Measurements from ENCODE around the gene HLA-DPA1.
A peak's percentile ranks its signal among the peaks of the same experiment; 100 is the strongest.
"Not testable (repeated sequence)": the region's sequence is repeated elsewhere in the genome, so short reads cannot be mapped to it uniquely, and the experiment has no call there.

Gene HLA-DPA1

GRCh38 chr6:33105916-33106871 is 32.7 kb upstream of the HLA-DPA1 start:
- in situ Hi-C loops (cut with HindIII; ENCODE audit: low pct_unique_long_range_greater_than_20kb, low sequenced_read_pairs): no loop called here
- DNase-seq (ENCODE audit: low read depth in 1 of 2, low spot score in 1 of 2): peak in 1 of 2 experiments; percentile 28
- no peak for TF ChIP-seq JUND (IDR thresholded peaks at IDR 0.05; ENCODE audit: low read depth)

DNA sequence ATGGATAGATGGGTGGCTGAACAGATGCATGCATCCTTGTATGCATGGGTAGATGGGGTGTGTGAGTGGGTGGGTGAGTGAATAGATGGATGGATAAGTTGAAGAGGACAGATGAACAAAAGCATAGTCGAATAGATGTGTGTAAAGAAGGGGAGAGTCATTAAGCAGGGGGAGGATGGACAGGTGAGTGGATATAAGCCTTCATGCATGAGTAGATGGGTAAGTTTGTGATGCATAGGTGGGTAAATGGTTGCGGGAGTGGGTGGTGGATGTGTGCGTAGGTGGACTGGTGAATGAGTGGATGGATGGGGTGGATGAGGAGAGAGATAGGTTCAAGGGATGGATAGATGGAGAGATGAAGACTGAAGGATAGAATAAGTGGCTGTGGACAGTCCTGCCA is 31.9 kb upstream of the HLA-DPA1 start:
- in situ Hi-C loops (cut with HindIII; ENCODE audit: low pct_unique_long_range_greater_than_20kb, low sequenced_read_pairs): no loop called here
- DNase-seq (ENCODE audit: low read depth in 1 of 2, low spot score in 1 of 2): no peak
- no peak for TF ChIP-seq JUND (IDR thresholded peaks at IDR 0.05; ENCODE audit: low read depth)

DNA sequence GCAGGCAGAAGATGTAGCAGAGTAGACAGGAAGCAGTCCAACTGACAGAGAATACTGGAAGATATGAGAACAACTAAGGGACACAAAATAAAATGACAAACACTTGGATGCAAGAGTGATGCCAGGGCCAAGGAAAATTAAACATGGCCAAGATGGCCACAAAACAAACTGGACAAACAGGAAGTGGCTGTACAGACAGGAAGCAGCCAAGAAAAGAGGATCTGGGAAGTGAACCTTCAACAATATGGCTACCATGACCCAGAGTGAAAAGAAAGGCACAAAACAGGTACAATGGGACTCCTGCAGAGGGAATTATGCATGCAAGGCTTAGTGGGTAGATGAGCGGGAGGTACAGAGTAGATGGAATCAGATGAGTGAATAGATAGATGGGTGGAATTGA is 31.4 kb upstream of the HLA-DPA1 start:
- TF ChIP-seq JUND (IDR thresholded peaks at IDR 0.05; ENCODE audit: low read depth): no peak
- in situ Hi-C loops (cut with HindIII; ENCODE audit: low pct_unique_long_range_greater_than_20kb, low sequenced_read_pairs): no loop called here
- no peak for DNase-seq (ENCODE audit: low read depth in 1 of 2, low spot score in 1 of 2)

DNA sequence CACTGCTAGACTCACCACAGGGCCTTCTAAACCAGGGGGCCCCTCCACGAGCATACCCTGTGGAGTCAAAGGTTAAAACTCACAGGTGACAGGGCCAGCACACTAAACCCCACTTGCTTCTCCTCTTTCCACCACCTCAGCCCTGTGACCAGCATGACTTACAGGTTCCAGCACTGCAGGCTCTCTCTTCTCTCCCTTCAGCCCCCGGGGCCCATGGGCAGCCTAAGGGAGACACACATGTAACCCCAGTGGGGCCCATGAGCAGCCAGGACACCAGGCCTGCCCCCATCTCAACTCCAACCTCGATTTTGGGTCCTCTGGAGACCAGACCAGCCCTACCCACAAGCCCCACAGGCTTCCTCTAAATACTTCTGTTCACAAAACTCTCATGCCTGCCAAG is 30.3 kb upstream of the HLA-DPA1 start:
- DNase-seq (ENCODE audit: low read depth in 1 of 2, low spot score in 1 of 2): no peak
- no peak for TF ChIP-seq JUND (IDR thresholded peaks at IDR 0.05; ENCODE audit: low read depth)
- in situ Hi-C loops (cut with HindIII; ENCODE audit: low pct_unique_long_range_greater_than_20kb, low sequenced_read_pairs): no loop called here

GRCh38 chr6:33101121-33101737 is 27.8 kb upstream of the HLA-DPA1 start:
- in situ Hi-C loops (cut with HindIII; ENCODE audit: low pct_unique_long_range_greater_than_20kb, low sequenced_read_pairs): not testable (repeated sequence)
- peak in 1 of 2 experiments; percentile 29 for DNase-seq (ENCODE audit: low read depth in 1 of 2, low spot score in 1 of 2)

- no peak for DNase-seq (ENCODE audit: low read depth in 1 of 2, low spot score in 1 of 2)
- TF ChIP-seq JUND (IDR thresholded peaks at IDR 0.05; ENCODE audit: low read depth): no peak
- in situ Hi-C loops (cut with HindIII; ENCODE audit: low pct_unique_long_range_greater_than_20kb, low sequenced_read_pairs): no loop called here
Measured at GRCh38 chr6:33095681-33096080, 22.2 kb upstream of the HLA-DPA1 start.

- DNase-seq (ENCODE audit: low read depth in 1 of 2, low spot score in 1 of 2): no peak
- no peak for TF ChIP-seq JUND (IDR thresholded peaks at IDR 0.05; ENCODE audit: low read depth)
- in situ Hi-C loops (cut with HindIII; ENCODE audit: low pct_unique_long_range_greater_than_20kb, low sequenced_read_pairs): no loop called here
Measured at GRCh38 chr6:33093855-33094254, 20.4 kb upstream of the HLA-DPA1 start.

GRCh38 chr6:33092385-33092784 is 18.9 kb upstream of the HLA-DPA1 start:
- no peak for TF ChIP-seq JUND (IDR thresholded peaks at IDR 0.05; ENCODE audit: low read depth)
- in situ Hi-C loops (cut with HindIII; ENCODE audit: low pct_unique_long_range_greater_than_20kb, low sequenced_read_pairs): no loop called here

GRCh38 chr6:33091957-33092356 is 18.5 kb upstream of the HLA-DPA1 start:
- in situ Hi-C loops (cut with HindIII; ENCODE audit: low pct_unique_long_range_greater_than_20kb, low sequenced_read_pairs): no loop called here
- TF ChIP-seq JUND (IDR thresholded peaks at IDR 0.05; ENCODE audit: low read depth): no peak
- DNase-seq (ENCODE audit: low read depth in 1 of 2, low spot score in 1 of 2): peak in 1 of 2 experiments; percentile 13

More at GRCh38 chr6:33092385-33092784, 18.9 kb upstream of the HLA-DPA1 start:
- no peak for DNase-seq (ENCODE audit: low read depth in 1 of 2, low spot score in 1 of 2)

GRCh38 chr6:33088931-33089620 is 15.6 kb upstream of the HLA-DPA1 start:
- TF ChIP-seq JUND (IDR thresholded peaks at IDR 0.05; ENCODE audit: low read depth): no peak
- in situ Hi-C loops (cut with HindIII; ENCODE audit: low pct_unique_long_range_greater_than_20kb, low sequenced_read_pairs): no loop called here

GRCh38 chr6:33088258-33088930 is 14.9 kb upstream of the HLA-DPA1 start:
- DNase-seq (ENCODE audit: low read depth in 1 of 2, low spot score in 1 of 2): no peak
- no peak for TF ChIP-seq JUND (IDR thresholded peaks at IDR 0.05; ENCODE audit: low read depth)
- in situ Hi-C loops (cut with HindIII; ENCODE audit: low pct_unique_long_range_greater_than_20kb, low sequenced_read_pairs): no loop called here

More at GRCh38 chr6:33088931-33089620, 15.6 kb upstream of the HLA-DPA1 start:
- no peak for DNase-seq (ENCODE audit: low read depth in 1 of 2, low spot score in 1 of 2)

GRCh38 chr6:33085627-33086026 is 12.2 kb upstream of the HLA-DPA1 start:
- in situ Hi-C loops (cut with HindIII; ENCODE audit: low pct_unique_long_range_greater_than_20kb, low sequenced_read_pairs): no loop called here

More at GRCh38 chr6:33085627-33086026, 12.2 kb upstream of the HLA-DPA1 start:
- TF ChIP-seq JUND (IDR thresholded peaks at IDR 0.05; ENCODE audit: low read depth): no peak
- no peak for DNase-seq (ENCODE audit: low read depth in 1 of 2, low spot score in 1 of 2)
